Hematopoietic multipotent progenitor cell treated with erythropoietin and hydrocortisone succinate and interleukin-3 and kit ligand, for 6 days (in vitro differentiated cells): Measurements from ENCODE around the gene ASB2.
A peak's percentile ranks its signal among the peaks of the same experiment; 100 is the strongest.

ENCODE experiments used
- DNase-seq: peaks from one replicate; pipeline ENCODE4 v3.0.0-alpha.2; 2015

Gene ASB2

GRCh38 chr14:93901813-93902212, 74.6 kb downstream of the ASB2 start:
- no peak for DNase-seq

- DNase-seq, result no peak
These were observed 77.6 kb downstream of the ASB2 start for GRCh38 chr14:93898731-93899130.

GRCh38 chr14:93898081-93898611, 78.2 kb downstream of the ASB2 start:
- DNase-seq, result no peak

GRCh38 chr14:93897476-93897845, 78.9 kb downstream of the ASB2 start:
- no peak for DNase-seq

- no peak for DNase-seq
These were observed 81.3 kb downstream of the ASB2 start for GRCh38 chr14:93895023-93895604.

- DNase-seq, result no peak
These were observed 82.6 kb downstream of the ASB2 start for GRCh38 chr14:93893661-93894261.

GRCh38 chr14:93892923-93893558, 83.3 kb downstream of the ASB2 start:
- peak; percentile 68 for DNase-seq

GRCh38 chr14:93892505-93892839, 83.9 kb downstream of the ASB2 start:
- DNase-seq, result no peak

GRCh38 chr14:93891756-93892504, 84.4 kb downstream of the ASB2 start:
- DNase-seq, result no peak

- DNase-seq, result no peak
These were observed 86.5 kb downstream of the ASB2 start for GRCh38 chr14:93889739-93890483.

- no peak for DNase-seq
These were observed 87.4 kb downstream of the ASB2 start for GRCh38 chr14:93888995-93889394.

GRCh38 chr14:93884950-93885349, 91.4 kb downstream of the ASB2 start:
- no peak for DNase-seq
